Aorta (tissue), 5 donors: ENCODE measurements around the gene TMEM225B. TPM values are rescaled to one million over a fixed set of nuclear protein-coding genes. Genes with fewer than 3 reads are reported as not detected.
"Not testable (repeated sequence)": the region's sequence is repeated elsewhere in the genome, so short reads cannot be mapped to it uniquely, and the experiment has no call there.

Experiments
- ATAC-seq: fragments of 200-7000 bp; cut with Tn5 transposase; one replicate; pipeline ENCODE4 v1.9.1; 2022; ENCODE audit warnings: moderate library complexity; ENCODE audit not compliant: low FRiP score
- DNase-seq, 2 donors: peaks; one replicate each; pipeline ENCODE4 v3.0.0-alpha.2; 2020
- H3K27ac ChIP-seq, 2 donors: one replicate each; pipeline ENCODE4 v1.5.1; 2013; ENCODE audit warnings: low read length in 2 of 2, mild to moderate bottlenecking in 2 of 2, moderate library complexity in 2 of 2, control low read depth in 1 of 2, inconsistent platforms in 1 of 2, low read depth in 1 of 2
- H3K27me3 ChIP-seq, 2 donors: one replicate each; pipeline ENCODE4 v1.6.1; 2013; ENCODE audit warnings: control low read depth in 1 of 2, low read length in 1 of 2, mild to moderate bottlenecking in 1 of 2, moderate library complexity in 1 of 2; ENCODE audit not compliant: insufficient read depth in 2 of 2, control insufficient read depth in 1 of 2
- H3K36me3 ChIP-seq, 2 donors: one replicate each; pipeline ENCODE4 v1.6.1; 2013; ENCODE audit warnings: control low read depth in 1 of 2, low read length in 1 of 2, mild to moderate bottlenecking in 1 of 2; ENCODE audit not compliant: insufficient read depth in 2 of 2, control insufficient read depth in 1 of 2
- H3K4me1 ChIP-seq, 2 donors: one replicate each; pipeline ENCODE4 v1.6.1; 2013; ENCODE audit warnings: low read length in 2 of 2, control low read depth in 1 of 2, mild to moderate bottlenecking in 1 of 2, moderate library complexity in 1 of 2; ENCODE audit not compliant: insufficient read depth in 2 of 2, control insufficient read depth in 1 of 2
- H3K4me3 ChIP-seq, 2 donors: one replicate each; pipeline ENCODE4 v1.5.1; 2013; ENCODE audit warnings: low read length in 2 of 2, control low read depth in 1 of 2, mild to moderate bottlenecking in 1 of 2
- H3K9me3 ChIP-seq: one replicate; pipeline ENCODE4 v1.6.1; 2013; ENCODE audit warnings: mild to moderate bottlenecking, low read length; ENCODE audit not compliant: control insufficient read depth
- WGBS, 2 donors: extraction: QIAGEN DNeasy Blood & Tissue Kit; methylation state at CpG; one replicate each; pipeline ENCODE4 v1.1.7; 2013; 5-methylcytosine and 5-hydroxymethylcytosine counted together
- intact Hi-C, 2 donors: fragments of 100-400 bp; cut with DNase I; formaldehyde crosslinking; loops; one replicate each; pipeline versions ENCODE4 v1.14.2 to v1.15.0; 2022
- polyA plus RNA-seq, 2 donors: library from polyadenylated mRNA; stranded (reverse); fragments of 200-250 nt; gene quantifications; one replicate each; pipeline ENCODE4 v1.2.3, GENCODE V29; 2013
- total RNA-seq, 2 donors: library from RNA; stranded (reverse); fragmentation: NEBNext Ultra II Directional; extraction: Animal tissue kit (Norgen Biotek cat#: 25700); gene quantifications; one replicate each; pipeline ENCODE4 v1.2.1, GENCODE V29; 2021
- donor health status: healthy with polysubstance abuse.
- donor health status: Bipolar disorder and iron deficiency.
- donor health status: DM: no; HTN: no; CAD: no.
- donor health status: DM: no; HTN: no; CAD: no.
- donor health status: DM: yes; HTN: yes; CAD: no.

TMEM225B gene
- total and polyA plus RNA-seq, 4 donors, result 0.52 to 1.7 (median 0.95) TPM

DNA sequence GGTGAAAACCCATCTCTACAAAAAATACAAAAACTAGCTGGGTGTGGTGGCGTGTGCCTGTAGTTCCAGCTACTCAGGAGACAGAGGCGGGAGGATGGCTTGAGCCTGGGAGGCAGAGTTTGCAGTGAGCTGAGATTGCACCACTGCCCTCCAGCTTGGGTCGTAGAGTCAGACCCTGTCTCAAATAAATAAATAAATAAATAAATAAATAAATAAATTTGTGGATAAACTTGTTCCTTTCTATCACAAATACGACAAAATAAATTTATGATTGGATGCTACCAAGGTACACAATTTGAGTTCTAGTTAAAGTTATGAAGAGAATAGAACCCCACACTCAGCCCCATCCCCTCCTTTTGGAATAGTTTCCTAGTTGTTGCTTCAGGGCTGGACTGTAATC lies 55.2 kb downstream of the TMEM225B start:
- DNase-seq, H3K4me1 ChIP-seq, ATAC-seq, H3K27ac ChIP-seq, H3K9me3 ChIP-seq, H3K36me3 ChIP-seq, H3K4me3 ChIP-seq, H3K27me3 ChIP-seq, intact Hi-C loops: not testable (repeated sequence)
- 93 to 98% methylated on average over 4 of the region's 4 CpGs for WGBS, 2 donors

DNA sequence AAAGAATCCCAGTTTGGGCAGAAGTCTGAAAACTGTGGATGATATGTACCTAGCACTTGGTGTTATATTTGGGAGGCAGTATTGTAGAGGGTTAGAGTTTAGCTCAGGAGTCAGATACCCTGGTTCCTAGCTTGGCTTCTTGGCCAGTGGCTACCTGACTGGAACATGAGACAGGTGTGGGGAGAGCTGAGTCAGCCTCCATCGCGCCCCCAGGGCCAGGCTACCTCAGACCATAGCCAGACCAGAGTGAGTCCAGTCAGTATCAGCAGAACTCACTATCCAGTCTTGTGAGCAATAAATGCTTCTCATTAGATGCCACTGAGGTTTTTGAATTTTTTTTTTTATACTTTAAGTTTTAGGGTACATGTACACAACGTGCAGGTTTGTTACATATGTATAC lies 55.7 kb downstream of the TMEM225B start:
- ATAC-seq, result no peak
- DNase-seq, result no peak
- peaks cover 0 to 3% of the 10 kb centered on the region in 2 donors for H3K36me3 ChIP-seq
- H3K4me1 ChIP-seq, result no peaks in the 10 kb centered on the region
- WGBS, 2 donors, result 96 to 98% methylated on average over 3 of the region's 3 CpGs
- no peaks in the 10 kb centered on the region for H3K9me3 ChIP-seq
- no peaks in the 10 kb centered on the region for H3K27me3 ChIP-seq
- no peak overlapping the region for H3K4me3 ChIP-seq
- intact Hi-C loops, result no loop called here
- H3K27ac ChIP-seq, result no peak overlapping the region

- WGBS, 2 donors, result 92 to 95% methylated on average over 1 to 3 of the region's 3 CpGs
- intact Hi-C loops, H3K9me3 ChIP-seq, ATAC-seq, H3K36me3 ChIP-seq, H3K4me3 ChIP-seq, H3K27me3 ChIP-seq, DNase-seq, H3K4me1 ChIP-seq, H3K27ac ChIP-seq: not testable (repeated sequence)
Measured at GRCh38 chr7:99654626-99655025, 56.6 kb downstream of the TMEM225B start.

GRCh38 chr7:99657879-99658278 lies 59.8 kb downstream of the TMEM225B start:
- ATAC-seq, H3K4me3 ChIP-seq, H3K36me3 ChIP-seq, H3K27me3 ChIP-seq, intact Hi-C loops, DNase-seq, H3K4me1 ChIP-seq, H3K9me3 ChIP-seq, H3K27ac ChIP-seq: not testable (repeated sequence)
- WGBS, 2 donors, result 87 to 88% methylated on average over 5 of the region's 5 CpGs

Other genes starting within 250 kb of the TMEM225B start
- 100 to 1,000 TPM; 134 to 172 TPM for gene ARPC1B, start 223.5 kb upstream of the TMEM225B start, total RNA-seq
- 100 to 1,000 TPM; 153 to 262 TPM for gene ARPC1B, start 223.5 kb upstream of the TMEM225B start, polyA plus RNA-seq
- 10 to 100 TPM; 74.8 to 94.9 TPM for gene PDAP1, start 189.7 kb upstream of the TMEM225B start, total RNA-seq
- 100 to 1,000 TPM; 174 to 223 TPM for gene PDAP1, start 189.7 kb upstream of the TMEM225B start, polyA plus RNA-seq
- gene BUD31, start 189.3 kb upstream of the TMEM225B start, total RNA-seq, result 10 to 100 TPM; 53.5 to 57.0 TPM
- 100 to 1,000 TPM in 1 of 2 donors, 10 to 100 TPM in 1; 89.1 to 135 TPM for gene BUD31, start 189.3 kb upstream of the TMEM225B start, polyA plus RNA-seq
- gene PTCD1, start 159.5 kb upstream of the TMEM225B start, total RNA-seq, result 1 to 10 TPM; 5.4 to 6.0 TPM
- gene PTCD1, start 159.5 kb upstream of the TMEM225B start, polyA plus RNA-seq, result 1 to 10 TPM in 1 of 2 donors, under 1 TPM in 1; 0.63 to 5.5 TPM
- gene CPSF4, start 159.3 kb upstream of the TMEM225B start, total RNA-seq, result 10 to 100 TPM; 30.4 to 33.6 TPM
- gene CPSF4, start 159.3 kb upstream of the TMEM225B start, polyA plus RNA-seq, result 10 to 100 TPM; 24.2 to 48.9 TPM
- gene ATP5MF, start 132.1 kb upstream of the TMEM225B start, total RNA-seq, result 100 to 1,000 TPM; 118 to 128 TPM
- gene ATP5MF, start 132.1 kb upstream of the TMEM225B start, polyA plus RNA-seq, result 100 to 1,000 TPM; 457 to 973 TPM
- gene ZNF789, start 125.4 kb upstream of the TMEM225B start, total RNA-seq, result 10 to 100 TPM; 10.5 to 18.2 TPM
- 10 to 100 TPM in 1 of 2 donors, 1 to 10 TPM in 1; 3.6 to 14.7 TPM for gene ZNF789, start 125.4 kb upstream of the TMEM225B start, polyA plus RNA-seq
- 10 to 100 TPM; 29.1 to 32.1 TPM for gene ZNF394, start 98.0 kb upstream of the TMEM225B start, total RNA-seq
- gene ZNF394, start 98.0 kb upstream of the TMEM225B start, polyA plus RNA-seq, result 10 to 100 TPM; 14.9 to 32.3 TPM
- 1 to 10 TPM; 7.8 to 8.9 TPM for gene ZKSCAN5, start 93.6 kb upstream of the TMEM225B start, total RNA-seq
- 1 to 10 TPM; 2.1 to 4.1 TPM for gene ZKSCAN5, start 93.6 kb upstream of the TMEM225B start, polyA plus RNA-seq
- 1 to 10 TPM; 3.0 to 5.9 TPM for gene FAM200A, start 46.2 kb upstream of the TMEM225B start, total RNA-seq
- 1 to 10 TPM; 2.3 to 3.2 TPM for gene FAM200A, start 46.2 kb upstream of the TMEM225B start, polyA plus RNA-seq
- gene ZNF655, start 39.6 kb upstream of the TMEM225B start, total RNA-seq, result 10 to 100 TPM; 78.9 to 93.1 TPM
- gene ZNF655, start 39.6 kb upstream of the TMEM225B start, polyA plus RNA-seq, result 10 to 100 TPM; 47.7 to 52.3 TPM
- 10 to 100 TPM; 16.2 to 22.5 TPM for gene ZSCAN25, start 18.7 kb downstream of the TMEM225B start, total RNA-seq
- 1 to 10 TPM; 2.1 to 7.4 TPM for gene ZSCAN25, start 18.7 kb downstream of the TMEM225B start, polyA plus RNA-seq
- 1 to 10 TPM in 1 of 2 donors, not detected in 1; 3.4 TPM for gene CYP3A5, start 81.7 kb downstream of the TMEM225B start, total RNA-seq
- 10 to 100 TPM in 1 of 2 donors, under 1 TPM in 1; 0.61 to 24.3 TPM for gene CYP3A5, start 81.7 kb downstream of the TMEM225B start, polyA plus RNA-seq
- gene CYP3A7, start 136.9 kb downstream of the TMEM225B start, total RNA-seq, result not detected
- gene CYP3A7, start 136.9 kb downstream of the TMEM225B start, polyA plus RNA-seq, result under 1 TPM in 1 of 2 donors, not detected in 1; 0.05 TPM
- not detected for gene CYP3A4, start 185.9 kb downstream of the TMEM225B start, total RNA-seq
- gene CYP3A4, start 185.9 kb downstream of the TMEM225B start, polyA plus RNA-seq, result 10 to 100 TPM in 1 of 2 donors, not detected in 1; 12.9 TPM
- under 1 TPM in 1 of 2 donors, not detected in 1; 0.24 TPM for gene CYP3A43, start 229.7 kb downstream of the TMEM225B start, total RNA-seq
- gene CYP3A43, start 229.7 kb downstream of the TMEM225B start, polyA plus RNA-seq, result not detected